Fibroblast of the aortic adventitia (primary cell): ENCODE results near the gene SH3TC1. TPM values are rescaled to one million over a fixed set of nuclear protein-coding genes. Genes with fewer than 3 reads are reported as not detected.

Experiments
- DNase-seq: peaks from one replicate; pipeline ENCODE4 v3.0.0-alpha.2; 2010; ENCODE audit warnings: low read depth
- H3K4me3 ChIP-seq: 2 replicates; pipeline ENCODE4 v1.5.1; 2011; ENCODE audit warnings: low read depth, mild to moderate bottlenecking, control low read depth, low read length, moderate library complexity
- CTCF ChIP-seq: IDR thresholded peaks from 2 replicates; pipeline ENCODE4 v1.5.1; 2011; ENCODE audit warnings: mild to moderate bottlenecking, low read length, control low read depth, inconsistent platforms; ENCODE audit not compliant: insufficient read depth
- total RNA-seq: library from RNA; depleted of rRNA; stranded (reverse); fragments of >200 nt; gene quantifications from 2 replicates; pipeline ENCODE4 v1.2.3, GENCODE V29; 2012; ENCODE audit warnings: low replicate concordance

Gene SH3TC1
- total RNA-seq, 1 donor, result 1.5 TPM

DNA sequence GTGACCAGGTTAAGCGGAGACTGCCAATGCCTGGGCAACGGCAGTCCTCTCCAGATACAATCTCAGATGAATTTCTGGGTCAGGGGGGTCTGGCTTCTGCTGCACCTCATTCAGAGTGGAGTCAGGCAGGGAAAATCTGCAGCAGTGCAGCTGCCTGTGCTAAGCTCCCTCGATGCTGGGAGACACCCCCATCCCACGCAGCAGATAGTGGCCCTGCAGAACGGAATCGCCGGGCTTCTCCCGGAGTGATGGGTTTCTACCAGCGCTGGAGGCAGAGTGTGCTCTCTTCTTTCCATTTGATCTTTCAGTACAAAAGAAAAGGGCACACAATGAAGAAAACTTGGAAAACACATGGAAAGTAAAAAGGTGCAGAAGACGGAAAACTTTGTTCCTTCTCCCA, 45.6 kb upstream of the SH3TC1 start:
- no peak for TF ChIP-seq CTCF
- H3K4me3 ChIP-seq, result no peak overlapping the region
- DNase-seq, result no peak

GRCh38 chr4:8155048-8155447, 44.0 kb upstream of the SH3TC1 start:
- DNase-seq, result peak; percentile 8
- TF ChIP-seq CTCF, result no peak
- H3K4me3 ChIP-seq, result no peak overlapping the region

DNA sequence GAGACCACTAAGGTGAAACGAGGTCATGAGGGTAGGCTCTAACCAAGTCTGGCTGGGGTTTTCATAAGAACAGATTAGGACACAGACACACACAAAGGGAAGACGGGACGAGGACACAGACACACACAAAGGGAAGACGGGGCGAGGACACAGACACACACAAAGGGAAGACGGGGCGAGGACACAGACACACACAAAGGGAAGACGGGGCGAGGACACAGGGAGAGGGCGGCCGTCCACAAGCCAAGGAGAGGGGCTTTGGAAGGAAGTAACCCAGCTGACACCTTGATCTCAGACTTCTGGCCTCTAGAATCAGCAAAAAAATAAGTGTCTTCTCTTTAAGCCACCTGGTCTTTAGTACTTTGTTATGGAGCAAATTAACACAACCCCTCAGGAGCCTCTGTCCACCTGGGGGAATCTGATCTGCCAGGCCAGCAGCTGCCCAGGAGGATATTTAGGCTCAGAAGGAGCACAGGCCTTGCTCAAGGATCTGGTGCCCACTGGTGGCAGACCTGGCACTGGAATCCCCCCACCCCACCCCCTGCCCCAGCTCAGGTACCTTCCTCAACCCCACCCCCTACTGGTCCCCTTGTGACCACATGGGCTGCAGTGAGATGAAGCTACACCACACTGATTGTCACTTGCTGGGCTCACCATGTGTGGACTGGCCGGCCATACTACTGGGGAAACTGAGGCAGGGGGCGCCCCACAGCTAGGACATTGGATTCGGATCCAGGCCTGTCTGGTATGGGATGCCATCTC, 43.2 kb upstream of the SH3TC1 start:
- no peak for DNase-seq
- no peak overlapping the region for H3K4me3 ChIP-seq
- no peak for TF ChIP-seq CTCF

DNA sequence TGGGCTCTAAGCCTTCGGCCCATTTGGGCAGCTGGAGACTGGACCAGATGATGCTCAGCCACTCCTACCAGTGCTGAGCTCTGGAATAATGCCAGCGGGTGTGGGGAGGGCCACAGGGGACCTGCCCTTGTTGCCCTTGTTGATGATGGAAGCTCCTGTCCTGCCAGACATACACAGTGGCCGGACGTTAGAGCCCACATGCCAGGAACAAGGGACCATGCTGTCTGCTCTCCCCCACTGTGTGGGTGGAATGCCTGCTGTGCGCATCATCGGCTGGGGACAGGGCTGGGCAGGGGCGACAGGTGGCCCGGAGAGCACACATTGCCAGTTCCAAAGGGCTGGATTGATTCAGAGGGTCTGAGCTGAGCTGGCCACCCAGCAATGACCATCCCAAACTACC, 42.5 kb upstream of the SH3TC1 start:
- H3K4me3 ChIP-seq, result no peak overlapping the region
- no peak for TF ChIP-seq CTCF
- no peak for DNase-seq

DNA sequence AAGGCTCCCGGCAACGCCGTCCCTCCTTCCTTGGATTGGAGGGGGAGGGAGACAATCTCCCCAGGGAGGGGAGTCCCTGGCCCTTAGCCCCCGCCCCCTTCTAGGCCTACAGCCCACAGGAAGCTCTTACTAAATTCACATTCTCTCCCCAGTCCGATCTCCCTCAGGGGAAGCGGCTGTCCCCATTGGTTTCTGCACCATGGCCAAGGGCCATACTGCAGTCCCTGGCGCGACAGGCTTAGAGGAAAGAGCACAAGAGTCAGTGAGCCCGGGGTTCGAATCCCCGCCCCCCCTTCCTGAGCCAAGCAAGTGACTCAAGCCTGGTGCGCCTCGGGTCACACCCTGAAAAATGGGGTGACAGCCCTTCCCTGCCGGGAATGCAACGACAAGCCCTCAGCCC, 41.6 kb upstream of the SH3TC1 start:
- TF ChIP-seq CTCF, result no peak

GRCh38 chr4:8157944-8158709, 41.0 kb upstream of the SH3TC1 start:
- DNase-seq, result no peak
- TF ChIP-seq CTCF, result no peak
- peak overlapping the region; percentile 61 for H3K4me3 ChIP-seq

More for the DNA sequence above, 41.6 kb upstream of the SH3TC1 start:
- no peak for DNase-seq
- no peak overlapping the region for H3K4me3 ChIP-seq
